Astrocyte (in vitro differentiated cells and primary cell): ENCODE data around the gene RAB21. TPM values are rescaled to one million over a fixed set of nuclear protein-coding genes. Genes with fewer than 3 reads are reported as not detected.

Experiments used
- DNase-seq: peaks from one replicate; pipeline ENCODE4 v3.0.0-alpha.2; 2010; ENCODE audit warnings: low read depth
- FAIRE-seq: peaks from 2 replicates; lab custom pipeline; 2011; peaks lifted over from hg19 to GRCh38; lab: Jason Lieb, UNC
- H2AFZ ChIP-seq: 2 replicates; pipeline ENCODE4 v1.6.0; 2012; ENCODE audit warnings: low read depth, low read length, inconsistent platforms
- H3K27ac ChIP-seq: 2 replicates; pipeline ENCODE4 v1.5.1; 2011; ENCODE audit warnings: low read depth, low read length, inconsistent platforms
- H3K27me3 ChIP-seq: 2 replicates; pipeline ENCODE4 v1.6.0; 2011; ENCODE audit warnings: low read length, inconsistent platforms; ENCODE audit not compliant: insufficient read depth
- H3K36me3 ChIP-seq: 2 replicates; pipeline ENCODE4 v1.5.1; 2011; ENCODE audit warnings: low read length, inconsistent platforms; ENCODE audit not compliant: insufficient read depth
- H3K4me1 ChIP-seq: 2 replicates; pipeline ENCODE4 v1.5.1; 2011; ENCODE audit warnings: low read length, inconsistent platforms; ENCODE audit not compliant: insufficient read depth
- H3K4me2 ChIP-seq: 2 replicates; pipeline ENCODE4 v1.6.0; 2012; ENCODE audit warnings: low read length, inconsistent platforms
- H3K4me3 ChIP-seq: 2 replicates; pipeline ENCODE4 v1.5.1; 2011; ENCODE audit warnings: low read depth, mild to moderate bottlenecking, low read length, inconsistent platforms; ENCODE audit not compliant: insufficient read depth
- H3K79me2 ChIP-seq: 2 replicates; pipeline ENCODE4 v1.6.0; 2012; ENCODE audit warnings: mild to moderate bottlenecking, low read length, inconsistent platforms; ENCODE audit not compliant: insufficient read depth
- H3K9ac ChIP-seq: 2 replicates; pipeline ENCODE4 v1.6.0; 2012; ENCODE audit warnings: mild to moderate bottlenecking, low read length, inconsistent platforms
- H3K9me3 ChIP-seq: 2 replicates; pipeline ENCODE4 v1.5.1; 2012; ENCODE audit warnings: low read depth, mild to moderate bottlenecking, low read length, inconsistent platforms; ENCODE audit not compliant: insufficient read depth
- H4K20me1 ChIP-seq: 2 replicates; pipeline ENCODE4 v1.6.0; 2012; ENCODE audit warnings: low read length, inconsistent platforms; ENCODE audit not compliant: insufficient read depth
- H3K27ac Mint-ChIP-seq: one replicate; pipeline ENCODE4 v1.8.0; 2021; ENCODE audit warnings: mild to moderate bottlenecking, mixed read lengths; ENCODE audit not compliant: unreplicated experiment
- H3K27me3 Mint-ChIP-seq: one replicate; pipeline ENCODE4 v1.8.0; 2021; ENCODE audit warnings: low read depth, mixed read lengths; ENCODE audit not compliant: unreplicated experiment
- H3K36me3 Mint-ChIP-seq: one replicate; pipeline ENCODE4 v1.8.0; 2021; ENCODE audit warnings: low read depth, mixed read lengths; ENCODE audit not compliant: unreplicated experiment
- H3K4me1 Mint-ChIP-seq: one replicate; pipeline ENCODE4 v1.8.0; 2021; ENCODE audit warnings: low read depth, mixed read lengths; ENCODE audit not compliant: unreplicated experiment
- H3K4me3 Mint-ChIP-seq: one replicate; pipeline ENCODE4 v1.8.0; 2021; ENCODE audit warnings: mild to moderate bottlenecking, moderate library complexity, mixed read lengths; ENCODE audit not compliant: unreplicated experiment
- H3K9me3 Mint-ChIP-seq: one replicate; pipeline ENCODE4 v1.8.0; 2021; ENCODE audit warnings: mild to moderate bottlenecking, mixed read lengths; ENCODE audit not compliant: unreplicated experiment
- CTCF ChIP-seq: IDR thresholded peaks from 2 replicates; pipeline ENCODE4 v1.5.1; 2011; ENCODE audit warnings: low read depth, mild to moderate bottlenecking, inconsistent platforms, low read length, moderate library complexity; ENCODE audit not compliant: insufficient read depth
- EZH2 ChIP-seq: IDR thresholded peaks from 2 replicates; pipeline ENCODE4 v1.6.1; 2012; ENCODE audit warnings: mild to moderate bottlenecking, low read length, inconsistent platforms; ENCODE audit not compliant: insufficient read depth
- total RNA-seq: library from RNA; stranded (reverse); gene quantifications from 2 replicates; pipeline ENCODE4 v1.2.1, GENCODE V29; 2021

The RAB21 gene
- total RNA-seq, 1 donor from 2014 or later: 88.5 TPM

- DNase-seq: no peak
- H3K27ac ChIP-seq: no peak overlapping the region
- Mint-ChIP-seq H3K27ac (no peak overlapping the region), H3K4me3 (no peak overlapping the region), H3K36me3 (peaks cover 9% of the 10 kb centered on the region), H3K27me3 (no peaks in the 10 kb centered on the region), H3K9me3 (peaks cover 4% of the 10 kb centered on the region), H3K4me1 (peaks cover 5% of the 10 kb centered on the region)
- H3K4me2 ChIP-seq: no peak overlapping the region
- no peak overlapping the region for H3K9ac ChIP-seq
- peaks cover 60% of the 10 kb centered on the region for H4K20me1 ChIP-seq
- no peak for TF ChIP-seq CTCF
- TF ChIP-seq EZH2: no peak
- no peaks in the 10 kb centered on the region for H3K9me3 ChIP-seq
- no peak overlapping the region for H3K4me3 ChIP-seq
- H3K27me3 ChIP-seq: no peaks in the 10 kb centered on the region
- H2AFZ ChIP-seq: no peak overlapping the region
- FAIRE-seq: no peak
- H3K4me1 ChIP-seq: no peaks in the 10 kb centered on the region
- peaks cover 89% of the 10 kb centered on the region for H3K79me2 ChIP-seq
- peaks cover 4% of the 10 kb centered on the region for H3K36me3 ChIP-seq
Measured at GRCh38 chr12:71767183-71767582, 12.5 kb downstream of the RAB21 start.

GRCh38 chr12:71768900-71769299 is 14.2 kb downstream of the RAB21 start:
- Mint-ChIP-seq H3K27me3 (no peaks in the 10 kb centered on the region), H3K9me3 (no peaks in the 10 kb centered on the region), H3K27ac (no peak overlapping the region), H3K36me3 (peaks cover 6% of the 10 kb centered on the region), H3K4me3 (no peak overlapping the region), H3K4me1 (peaks cover 2% of the 10 kb centered on the region)
- Histone ChIP-seq H3K9me3 (no peaks in the 10 kb centered on the region), H2AFZ (no peak overlapping the region), H3K36me3 (peaks cover 8% of the 10 kb centered on the region), H3K27ac (no peak overlapping the region), H3K4me3 (no peak overlapping the region), H3K27me3 (no peaks in the 10 kb centered on the region), H3K4me1 (no peaks in the 10 kb centered on the region), H3K4me2 (no peak overlapping the region), H4K20me1 (peaks cover 64% of the 10 kb centered on the region), H3K79me2 (peaks cover 80% of the 10 kb centered on the region), H3K9ac (no peak overlapping the region)
- TF ChIP-seq EZH2 (no peak), CTCF (no peak)
- DNase-seq (no peak), FAIRE-seq (no peak)

GRCh38 chr12:71771069-71771468 is 16.4 kb downstream of the RAB21 start:
- Histone ChIP-seq H3K4me3 (no peak overlapping the region), H3K4me2 (no peak overlapping the region), H3K36me3 (peaks cover 8% of the 10 kb centered on the region), H3K27me3 (no peaks in the 10 kb centered on the region), H2AFZ (no peak overlapping the region), H4K20me1 (peaks cover 47% of the 10 kb centered on the region), H3K9ac (no peak overlapping the region), H3K4me1 (no peaks in the 10 kb centered on the region), H3K9me3 (no peaks in the 10 kb centered on the region), H3K79me2 (peaks cover 58% of the 10 kb centered on the region), H3K27ac (no peak overlapping the region)
- TF ChIP-seq CTCF (no peak), EZH2 (no peak)
- Mint-ChIP-seq H3K4me1 (peaks cover 2% of the 10 kb centered on the region), H3K9me3 (no peaks in the 10 kb centered on the region), H3K27ac (no peak overlapping the region), H3K4me3 (no peak overlapping the region), H3K27me3 (no peaks in the 10 kb centered on the region), H3K36me3 (peaks cover 9% of the 10 kb centered on the region)
- FAIRE-seq (no peak), DNase-seq (no peak)
